H9 (cell line): ENCODE measurements around the gene MYO5C. TPM values are rescaled to one million over a fixed set of nuclear protein-coding genes. Genes with fewer than 3 reads are reported as not detected.

Source experiments
- DNase-seq: peaks from one replicate; pipeline ENCODE4 v3.0.0-alpha.2; 2017
- H2AFZ ChIP-seq: one replicate; pipeline ENCODE4 v1.6.1; 2013; ENCODE audit warnings: mild to moderate bottlenecking, low read length, control low read depth, moderate library complexity
- H2AK5ac ChIP-seq: 2 replicates; pipeline ENCODE4 v1.6.1; 2013; ENCODE audit warnings: low read length, control low read depth, mixed read lengths; ENCODE audit not compliant: insufficient read length
- H2BK120ac ChIP-seq: one replicate; pipeline ENCODE4 v1.6.1; 2013; ENCODE audit warnings: low read depth, mild to moderate bottlenecking, low read length, control low read depth, inconsistent platforms; ENCODE audit not compliant: poor library complexity, severe bottlenecking
- H2BK12ac ChIP-seq: 2 replicates; pipeline ENCODE4 v1.6.1; 2013; ENCODE audit warnings: low read length, control low read depth, mixed read lengths, low read depth; ENCODE audit not compliant: insufficient read length
- H2BK15ac ChIP-seq: 2 replicates; pipeline ENCODE4 v1.6.1; 2013; ENCODE audit warnings: low read depth, low read length, control low read depth
- H2BK20ac ChIP-seq: one replicate; pipeline ENCODE4 v1.6.1; 2013; ENCODE audit warnings: low read depth, mild to moderate bottlenecking, low read length, control low read depth, inconsistent platforms; ENCODE audit not compliant: poor library complexity, severe bottlenecking
- H2BK5ac ChIP-seq: 2 replicates; pipeline ENCODE4 v1.6.1; 2013; ENCODE audit warnings: low read length, control low read depth, mixed read lengths; ENCODE audit not compliant: insufficient read length
- H3K14ac ChIP-seq: 2 replicates; pipeline ENCODE4 v1.6.1; 2013; ENCODE audit warnings: low read length, control low read depth; ENCODE audit not compliant: insufficient read depth
- H3K18ac ChIP-seq: 2 replicates; pipeline ENCODE4 v1.6.1; 2013; ENCODE audit warnings: low read depth, mild to moderate bottlenecking, mixed read lengths, low read length, control low read depth; ENCODE audit not compliant: insufficient read length
- H3K23ac ChIP-seq: 2 replicates; pipeline ENCODE4 v1.6.1; 2013; ENCODE audit warnings: low read length, control low read depth, mixed read lengths, low read depth; ENCODE audit not compliant: insufficient read length
- H3K23me2 ChIP-seq: 2 replicates; pipeline ENCODE4 v1.6.1; 2013; ENCODE audit warnings: low read depth, mild to moderate bottlenecking, mixed read lengths, low read length, control low read depth; ENCODE audit not compliant: insufficient read length, poor library complexity, severe bottlenecking
- H3K27ac ChIP-seq: 2 replicates; pipeline ENCODE4 v1.5.1; 2013; ENCODE audit warnings: low read length, control low read depth, mixed read lengths, low read depth; ENCODE audit not compliant: insufficient read length
- H3K27me3 ChIP-seq: 2 replicates; pipeline ENCODE4 v1.6.1; 2013; ENCODE audit warnings: low read length, control low read depth, inconsistent platforms; ENCODE audit not compliant: insufficient read depth
- H3K4ac ChIP-seq: 2 replicates; pipeline ENCODE4 v1.6.1; 2013; ENCODE audit warnings: low read depth, mild to moderate bottlenecking, control low read depth, inconsistent platforms, low read length, moderate library complexity
- H3K4me1 ChIP-seq: 2 replicates; pipeline ENCODE4 v1.6.1; 2013; ENCODE audit warnings: low read length, control low read depth, inconsistent platforms; ENCODE audit not compliant: insufficient read depth
- H3K4me2 ChIP-seq: 2 replicates; pipeline ENCODE4 v1.6.1; 2013; ENCODE audit warnings: low read length, control low read depth, mixed read lengths; ENCODE audit not compliant: insufficient read length, insufficient read depth
- H3K56ac ChIP-seq: 2 replicates; pipeline ENCODE4 v1.6.1; 2013; ENCODE audit warnings: low read depth, mild to moderate bottlenecking, mixed read lengths, low read length, control low read depth; ENCODE audit not compliant: insufficient read length
- H3K79me1 ChIP-seq: 2 replicates; pipeline ENCODE4 v1.6.1; 2013; ENCODE audit warnings: low read depth, mild to moderate bottlenecking, moderate library complexity, low read length, control low read depth, inconsistent platforms; ENCODE audit not compliant: insufficient read depth, poor library complexity, severe bottlenecking
- H3K79me2 ChIP-seq: 2 replicates; pipeline ENCODE4 v1.6.1; 2013; ENCODE audit warnings: low read length, control low read depth, inconsistent platforms; ENCODE audit not compliant: insufficient read depth
- H3K9ac ChIP-seq: 2 replicates; pipeline ENCODE4 v1.6.1; 2013; ENCODE audit warnings: low read length, control low read depth, mixed read lengths; ENCODE audit not compliant: insufficient read length; ENCODE audit errors: extremely low read depth
- H3K9me3 ChIP-seq: one replicate; pipeline ENCODE4 v1.6.1; 2013; ENCODE audit warnings: low read depth, low read length, inconsistent platforms; ENCODE audit not compliant: control insufficient read depth
- H3T11ph ChIP-seq: one replicate; pipeline ENCODE4 v1.6.1; 2013; ENCODE audit warnings: mild to moderate bottlenecking, low read length, control low read depth, inconsistent platforms
- H4K20me1 ChIP-seq: one replicate; pipeline ENCODE4 v1.6.1; 2013; ENCODE audit not compliant: control insufficient read depth, insufficient read length, insufficient read depth
- H4K5ac ChIP-seq: 2 replicates; pipeline ENCODE4 v1.6.1; 2013; ENCODE audit warnings: low read depth, mild to moderate bottlenecking, mixed read lengths, low read length, control low read depth; ENCODE audit not compliant: insufficient read length
- H4K8ac ChIP-seq: replicated peaks from 2 replicates; pipeline ENCODE4 v1.6.1; 2013; ENCODE audit warnings: low read length, control low read depth, mixed read lengths, low read depth; ENCODE audit not compliant: insufficient read length
- H4K91ac ChIP-seq: 2 replicates; pipeline ENCODE4 v1.6.1; 2013; ENCODE audit warnings: low read depth, mild to moderate bottlenecking, moderate library complexity, mixed read lengths, low read length, control low read depth; ENCODE audit not compliant: insufficient read length
- H3K27ac Mint-ChIP-seq, 3 experiments: 2 replicates in 2 of 3; 3 replicates in 1 of 3; pipeline ENCODE4 v1.8.0; 2020 to 2021; ENCODE audit warnings: mixed read lengths in 3 of 3, mild to moderate bottlenecking in 1 of 3, moderate library complexity in 1 of 3
- H3K27me3 Mint-ChIP-seq: 2 replicates; pipeline ENCODE4 v1.8.0; 2021; ENCODE audit warnings: low read depth, mild to moderate bottlenecking, moderate library complexity, mixed read lengths
- H3K36me3 Mint-ChIP-seq, 3 experiments: 2 replicates in 2 of 3; 3 replicates in 1 of 3; pipeline ENCODE4 v1.8.0; 2020 to 2021; ENCODE audit warnings: low read depth in 3 of 3, mixed read lengths in 3 of 3; ENCODE audit not compliant: insufficient read depth in 1 of 3
- H3K4me1 Mint-ChIP-seq, 2 experiments: 2 replicates each; pipeline ENCODE4 v1.8.0; 2020; ENCODE audit warnings: mixed read lengths in 2 of 2
- H3K4me3 Mint-ChIP-seq, 2 experiments: 2 replicates in 1 of 2; 3 replicates in 1 of 2; pipeline ENCODE4 v1.8.0; 2020 to 2021; ENCODE audit warnings: mild to moderate bottlenecking in 2 of 2, mixed read lengths in 2 of 2, moderate library complexity in 1 of 2
- H3K9me3 Mint-ChIP-seq, 2 experiments: 2 replicates in 1 of 2; 3 replicates in 1 of 2; pipeline ENCODE4 v1.8.0; 2020; ENCODE audit warnings: mild to moderate bottlenecking in 2 of 2, mixed read lengths in 2 of 2, moderate library complexity in 1 of 2
- CTCF ChIP-seq: fragments of 200-600 bp; sonication (generic); conservative IDR thresholded peaks from 3 replicates; pipeline ENCODE4 v1.8.0; 2021; ENCODE audit warnings: antibody characterized with exemption, mild to moderate bottlenecking
- WGBS: extraction: QIAGEN DNeasy Blood & Tissue Kit; methylation state at CpG from one replicate; pipeline ENCODE4 v1.1.7; 2013; ENCODE audit warnings: missing lambda C conversion rate, low lambda C conversion rate, mixed read lengths; ENCODE audit not compliant: insufficient read length; ENCODE audit errors: extremely low coverage; 5-methylcytosine and 5-hydroxymethylcytosine counted together
- total RNA-seq: library from RNA; stranded (reverse); gene quantifications from 2 replicates; pipeline ENCODE4 v1.2.1, GENCODE V29; 2021

MYO5C gene
- total RNA-seq, 1 experiment from 2014 or later: 22.2 TPM

GRCh38 chr15:52181938-52182780 is 113.4 kb downstream of the MYO5C start:
- H3K23me2 ChIP-seq: peaks cover 12% of the 10 kb centered on the region
- no peaks in the 10 kb centered on the region; the same call in 1 of the 2 replicates for H3K27me3 ChIP-seq
- no peak overlapping the region for H3K4ac ChIP-seq
- DNase-seq: no peak
- H2BK12ac ChIP-seq: no peak overlapping the region
- no peak overlapping the region for H3K23ac ChIP-seq
- peaks cover 4% of the 10 kb centered on the region; the same call in 1 of the 2 replicates for H3K4me1 ChIP-seq
- H3K18ac ChIP-seq: no peak overlapping the region
- H2BK20ac ChIP-seq: no peak overlapping the region
- no peak for TF ChIP-seq CTCF
- Mint-ChIP-seq H3K27ac (no peak overlapping the region), H3K4me3 (no peak overlapping the region), H3K9me3 (no peaks in the 10 kb centered on the region), H3K4me1 (peaks cover 22 to 25% of the 10 kb centered on the region in 2 experiments), H3K27me3 (peaks cover 19% of the 10 kb centered on the region), H3K36me3 (no peaks in the 10 kb centered on the region; a peak in 1 of 7 replicates)
- no peak overlapping the region for H3T11ph ChIP-seq
- H4K8ac ChIP-seq: no peak overlapping the region
- no CpG with 5 or more reads among the region's 6 CpGs for WGBS
- no peaks in the 10 kb centered on the region for H3K79me1 ChIP-seq
- no peaks in the 10 kb centered on the region for H4K20me1 ChIP-seq
- no peak overlapping the region for H2AK5ac ChIP-seq
- H2AFZ ChIP-seq: no peak overlapping the region
- no peaks in the 10 kb centered on the region for H3K9me3 ChIP-seq
- no peak overlapping the region for H3K4me2 ChIP-seq
- no peak overlapping the region for H4K5ac ChIP-seq
- no peak overlapping the region for H2BK15ac ChIP-seq
- H3K9ac ChIP-seq: no peak overlapping the region
- H3K79me2 ChIP-seq: no peaks in the 10 kb centered on the region
- no peak overlapping the region for H3K27ac ChIP-seq
- no peak overlapping the region for H2BK120ac ChIP-seq
- H3K56ac ChIP-seq: no peak overlapping the region
- H4K91ac ChIP-seq: no peak overlapping the region
- no peak overlapping the region for H2BK5ac ChIP-seq
- no peak overlapping the region for H3K14ac ChIP-seq
